Ascending aorta (tissue), 2 donors: ENCODE results near the gene C1QTNF1. TPM values are rescaled to one million over a fixed set of nuclear protein-coding genes. Genes with fewer than 3 reads are reported as not detected.

Source experiments
- DNase-seq, 2 donors: peaks; one replicate each; pipeline ENCODE4 v3.0.0-alpha.2; 2019; ENCODE audit warnings: low spot score in 2 of 2
- H3K27ac ChIP-seq, 2 donors: fragments of 200-600 bp; sonication (generic); one replicate each; pipeline ENCODE4 v1.5.1; 2016 to 2017; ENCODE audit warnings: mild to moderate bottlenecking in 1 of 2
- H3K27me3 ChIP-seq: fragments of 200-600 bp; sonication (generic); one replicate; pipeline ENCODE4 v1.5.1; 2017
- H3K36me3 ChIP-seq, 2 donors: fragments of 200-600 bp; sonication (generic); one replicate each; pipeline ENCODE4 v1.5.1; 2016
- H3K4me1 ChIP-seq, 2 donors: fragments of 200-600 bp; sonication (generic); one replicate each; pipeline ENCODE4 v1.5.1; 2016 to 2017; ENCODE audit warnings: mild to moderate bottlenecking in 1 of 2
- H3K4me3 ChIP-seq, 2 donors: fragments of 200-600 bp; sonication (generic); one replicate each; pipeline ENCODE4 v1.5.1; 2016 to 2017; ENCODE audit warnings: mild to moderate bottlenecking in 1 of 2
- H3K9me3 ChIP-seq, 2 donors: fragments of 200-600 bp; sonication (generic); one replicate each; pipeline ENCODE4 v1.5.1; 2016
- CTCF ChIP-seq, 3 experiments: fragments of 200-600 bp in 2 of 3; fragments of 450-650 bp in 1 of 3; sonication (generic) in 2 of 3; IDR thresholded peaks; one replicate each; pipeline ENCODE4 v1.5.1; 2016 to 2019; ENCODE audit warnings: antibody characterized with exemption in 3 of 3, mild to moderate bottlenecking in 1 of 3, moderate library complexity in 1 of 3
- intact Hi-C: fragments of 100-400 bp; cut with DNase I; formaldehyde crosslinking; loops from one replicate; pipeline ENCODE4 v1.15.1; 2023
- total RNA-seq: library from RNA; depleted of rRNA; stranded (reverse); fragments of >200 nt; gene quantifications from one replicate; pipeline ENCODE4 v1.1.0, GENCODE V29; 2016

Gene C1QTNF1
- total RNA-seq, 1 donor from 2014 or later: 435 TPM

DNA sequence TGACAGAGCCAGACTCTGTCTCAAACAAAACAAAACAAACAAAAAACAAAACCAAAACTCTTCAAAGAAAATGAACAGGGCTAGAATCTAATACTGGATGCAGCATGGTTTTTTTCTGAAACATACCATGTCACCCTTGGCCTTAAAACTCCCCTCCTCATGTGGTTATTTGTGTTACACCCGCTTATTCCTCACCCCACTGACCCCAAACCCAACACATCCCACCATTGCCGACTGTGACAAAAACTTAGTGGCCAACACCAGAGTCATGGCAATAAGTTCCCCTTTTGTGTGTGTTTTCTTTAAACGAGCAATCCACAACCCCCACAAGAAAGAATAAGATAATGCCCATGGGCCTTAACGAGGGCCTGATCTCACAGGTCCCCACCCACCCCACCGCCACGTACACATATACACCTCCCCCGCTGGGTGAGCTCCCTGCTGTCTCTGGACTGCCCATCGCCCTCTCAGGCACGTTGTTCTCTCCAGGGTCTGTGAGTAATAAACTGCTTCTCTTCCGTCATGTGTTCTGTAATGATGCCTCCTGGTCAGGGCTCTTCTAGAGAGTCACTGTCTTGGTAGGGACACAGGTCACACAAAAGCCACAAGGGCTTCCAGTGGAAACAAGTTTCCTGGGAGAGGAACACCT, 33.9 kb downstream of the C1QTNF1 start:
- Histone ChIP-seq H3K4me1 (peaks cover 3 to 27% of the 10 kb centered on the region in 2 donors), H3K27me3 (no peaks in the 10 kb centered on the region)
- intact Hi-C loops: no loop called here

DNA sequence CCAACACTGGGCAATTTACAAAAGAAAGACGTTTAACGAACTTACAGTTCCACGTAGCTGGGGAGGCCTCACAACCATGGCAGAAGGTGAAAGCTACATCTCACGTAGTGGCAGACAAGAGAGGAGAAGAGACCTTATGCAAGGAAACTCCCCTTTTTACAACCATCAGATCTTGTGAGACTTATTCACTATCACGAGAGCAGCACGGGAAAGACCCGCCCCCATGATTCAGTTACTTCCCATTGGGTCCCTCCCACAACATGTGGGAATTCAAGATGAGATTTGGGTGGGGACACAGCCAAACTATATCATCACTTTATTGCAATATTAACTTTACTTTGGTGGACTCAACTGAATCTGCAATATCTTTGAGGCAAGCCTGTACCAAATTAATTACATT, 38.7 kb downstream of the C1QTNF1 start:
- H3K4me3 ChIP-seq: no peak overlapping the region
- no peak for TF ChIP-seq CTCF (IDR thresholded peaks at IDR 0.05)
- H3K27me3 ChIP-seq: no peaks in the 10 kb centered on the region
- no peaks in the 10 kb centered on the region for H3K9me3 ChIP-seq
- peak; percentile 0 to 2 for DNase-seq
- intact Hi-C loops: no loop called here
- no peaks in the 10 kb centered on the region for H3K36me3 ChIP-seq
- H3K27ac ChIP-seq: no peak overlapping the region
- no peaks in the 10 kb centered on the region for H3K4me1 ChIP-seq

More for the DNA sequence above, 33.9 kb downstream of the C1QTNF1 start:
- no peak for TF ChIP-seq CTCF (IDR thresholded peaks at IDR 0.05)
- no peak overlapping the region for H3K4me3 ChIP-seq
- H3K9me3 ChIP-seq: peaks cover 0 to 8% of the 10 kb centered on the region in 2 donors
- no peaks in the 10 kb centered on the region for H3K36me3 ChIP-seq
- no peak for DNase-seq
- H3K27ac ChIP-seq: no peak overlapping the region

GRCh38 chr17:79064026-79064425, 40.1 kb downstream of the C1QTNF1 start:
- Histone ChIP-seq H3K36me3 (no peaks in the 10 kb centered on the region), H3K4me1 (no peaks in the 10 kb centered on the region), H3K4me3 (no peak overlapping the region), H3K9me3 (no peaks in the 10 kb centered on the region), H3K27me3 (no peaks in the 10 kb centered on the region), H3K27ac (no peak overlapping the region)
- intact Hi-C loops: no loop called here
- DNase-seq: peak; percentile 1 to 27
- no peak for TF ChIP-seq CTCF (IDR thresholded peaks at IDR 0.05)

- no peak overlapping the region for H3K4me3 ChIP-seq
- H3K9me3 ChIP-seq: no peaks in the 10 kb centered on the region
- no peak overlapping the region for H3K27ac ChIP-seq
- intact Hi-C loops: no loop called here
- no peaks in the 10 kb centered on the region for H3K36me3 ChIP-seq
- no peaks in the 10 kb centered on the region for H3K4me1 ChIP-seq
- DNase-seq: no peak
- H3K27me3 ChIP-seq: no peaks in the 10 kb centered on the region
- peak; percentile 51 to 52 (median 52) for TF ChIP-seq CTCF (IDR thresholded peaks at IDR 0.05)
These were observed 41.2 kb downstream of the C1QTNF1 start for GRCh38 chr17:79065105-79065670.

GRCh38 chr17:79066963-79067362, 43.0 kb downstream of the C1QTNF1 start:
- H3K27ac ChIP-seq: no peak overlapping the region
- H3K4me3 ChIP-seq: no peak overlapping the region
- no peaks in the 10 kb centered on the region for H3K36me3 ChIP-seq
- intact Hi-C loops: no loop called here
- H3K9me3 ChIP-seq: no peaks in the 10 kb centered on the region
- TF ChIP-seq CTCF (IDR thresholded peaks at IDR 0.05): no peak
- no peaks in the 10 kb centered on the region for H3K27me3 ChIP-seq
- no peak for DNase-seq
- no peaks in the 10 kb centered on the region for H3K4me1 ChIP-seq
